Glutamatergic neuron (in vitro differentiated cells): ENCODE data around the gene DNMT3A. TPM values are rescaled to one million over a fixed set of nuclear protein-coding genes. Genes with fewer than 3 reads are reported as not detected.

Experiments used
- DNase-seq: peaks from one replicate; pipeline ENCODE4 v3.0.0; 2022
- H3K27ac Mint-ChIP-seq: one replicate; pipeline ENCODE4 v1.8.0; 2020; ENCODE audit warnings: mild to moderate bottlenecking, mixed read lengths, inconsistent platforms; ENCODE audit not compliant: unreplicated experiment
- H3K27me3 Mint-ChIP-seq: one replicate; pipeline ENCODE4 v1.8.0; 2020; ENCODE audit warnings: mild to moderate bottlenecking, moderate library complexity, mixed read lengths, inconsistent platforms; ENCODE audit not compliant: unreplicated experiment
- H3K36me3 Mint-ChIP-seq: one replicate; pipeline ENCODE4 v1.8.0; 2020; ENCODE audit warnings: mild to moderate bottlenecking, mixed read lengths, inconsistent platforms; ENCODE audit not compliant: unreplicated experiment
- H3K4me1 Mint-ChIP-seq: one replicate; pipeline ENCODE4 v1.8.0; 2020; ENCODE audit warnings: mild to moderate bottlenecking, low read depth, mixed read lengths, inconsistent platforms; ENCODE audit not compliant: unreplicated experiment
- H3K4me3 Mint-ChIP-seq: one replicate; pipeline ENCODE4 v1.8.0; 2020; ENCODE audit warnings: mild to moderate bottlenecking, mixed read lengths, inconsistent platforms; ENCODE audit not compliant: unreplicated experiment
- H3K9me3 Mint-ChIP-seq: one replicate; pipeline ENCODE4 v1.8.0; 2020; ENCODE audit warnings: mild to moderate bottlenecking, moderate library complexity, mixed read lengths, inconsistent platforms; ENCODE audit not compliant: unreplicated experiment
- total RNA-seq: library from RNA; stranded (reverse); fragmentation: NEBNext Ultra II Directional; extraction: Animal tissue kit (Norgen Biotek cat#: 25700); gene quantifications from one replicate; pipeline ENCODE4 v1.2.1, GENCODE V29; 2021; ENCODE audit not compliant: unreplicated experiment
- TF ChIP-seq, protein P1 (sequence below): fragments of 200-600 bp; sonication (generic); IDR thresholded peaks from one replicate; pipeline ENCODE4 v1.5.0; 2021; ENCODE audit not compliant: partially characterized antibody, unreplicated experiment

DNMT3A gene
- total RNA-seq, 1 donor from 2014 or later: 175 TPM

- H3K27me3 Mint-ChIP-seq: peaks cover 9% of the 10 kb centered on the region
- TF ChIP-seq, protein P1, sequence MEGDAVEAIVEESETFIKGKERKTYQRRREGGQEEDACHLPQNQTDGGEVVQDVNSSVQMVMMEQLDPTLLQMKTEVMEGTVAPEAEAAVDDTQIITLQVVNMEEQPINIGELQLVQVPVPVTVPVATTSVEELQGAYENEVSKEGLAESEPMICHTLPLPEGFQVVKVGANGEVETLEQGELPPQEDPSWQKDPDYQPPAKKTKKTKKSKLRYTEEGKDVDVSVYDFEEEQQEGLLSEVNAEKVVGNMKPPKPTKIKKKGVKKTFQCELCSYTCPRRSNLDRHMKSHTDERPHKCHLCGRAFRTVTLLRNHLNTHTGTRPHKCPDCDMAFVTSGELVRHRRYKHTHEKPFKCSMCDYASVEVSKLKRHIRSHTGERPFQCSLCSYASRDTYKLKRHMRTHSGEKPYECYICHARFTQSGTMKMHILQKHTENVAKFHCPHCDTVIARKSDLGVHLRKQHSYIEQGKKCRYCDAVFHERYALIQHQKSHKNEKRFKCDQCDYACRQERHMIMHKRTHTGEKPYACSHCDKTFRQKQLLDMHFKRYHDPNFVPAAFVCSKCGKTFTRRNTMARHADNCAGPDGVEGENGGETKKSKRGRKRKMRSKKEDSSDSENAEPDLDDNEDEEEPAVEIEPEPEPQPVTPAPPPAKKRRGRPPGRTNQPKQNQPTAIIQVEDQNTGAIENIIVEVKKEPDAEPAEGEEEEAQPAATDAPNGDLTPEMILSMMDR: no peak
- H3K9me3 Mint-ChIP-seq: peaks cover 8% of the 10 kb centered on the region
- peak; percentile 80 for DNase-seq
- peak overlapping the region; percentile 51 for H3K4me3 Mint-ChIP-seq
- H3K36me3 Mint-ChIP-seq: peaks cover 19% of the 10 kb centered on the region
- H3K27ac Mint-ChIP-seq: peak overlapping the region; percentile 34
- peaks cover 20% of the 10 kb centered on the region for H3K4me1 Mint-ChIP-seq
These were observed 18.6 kb downstream of the DNMT3A start for GRCh38 chr2:25323042-25323514.

- Mint-ChIP-seq H3K27me3 (peaks cover 7% of the 10 kb centered on the region), H3K4me3 (peak overlapping the region; percentile 22), H3K36me3 (peaks cover 13% of the 10 kb centered on the region), H3K27ac (peak overlapping the region; percentile 29), H3K9me3 (peaks cover 8% of the 10 kb centered on the region), H3K4me1 (peaks cover 16% of the 10 kb centered on the region)
- TF ChIP-seq, protein P1: no peak
- DNase-seq: no peak
These were observed 19.4 kb downstream of the DNMT3A start for GRCh38 chr2:25322312-25322711.

DNA sequence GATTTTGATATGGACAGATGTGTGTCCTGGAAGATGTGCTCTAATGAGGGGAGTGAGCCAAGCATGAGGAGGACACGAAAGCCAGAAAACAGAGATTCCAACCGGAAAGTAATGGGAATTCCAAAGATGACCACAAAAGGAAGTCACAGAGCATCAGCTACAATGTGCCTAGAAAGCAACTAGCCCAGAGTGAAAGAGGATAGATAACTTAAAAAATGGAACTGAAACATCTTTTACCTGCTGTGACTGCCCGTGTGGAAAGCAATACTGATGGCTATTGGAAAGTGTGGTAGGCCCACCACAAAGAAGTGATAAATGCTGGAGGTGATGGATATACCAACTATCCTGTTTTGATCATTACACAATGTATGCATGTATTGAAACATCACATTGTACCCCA lies 21.6 kb downstream of the DNMT3A start:
- H3K9me3 Mint-ChIP-seq: peaks cover 6% of the 10 kb centered on the region
- peaks cover 7% of the 10 kb centered on the region for H3K27me3 Mint-ChIP-seq
- TF ChIP-seq, protein P1: no peak
- no peak for DNase-seq
- peaks cover 5% of the 10 kb centered on the region for H3K36me3 Mint-ChIP-seq
- no peak overlapping the region for H3K27ac Mint-ChIP-seq
- H3K4me1 Mint-ChIP-seq: peaks cover 18% of the 10 kb centered on the region
- no peak overlapping the region for H3K4me3 Mint-ChIP-seq

GRCh38 chr2:25316101-25316500 lies 25.6 kb downstream of the DNMT3A start:
- Mint-ChIP-seq H3K4me3 (no peak overlapping the region), H3K4me1 (peaks cover 14% of the 10 kb centered on the region), H3K36me3 (peaks cover 2% of the 10 kb centered on the region), H3K27me3 (peaks cover 2% of the 10 kb centered on the region), H3K9me3 (peaks cover 6% of the 10 kb centered on the region), H3K27ac (no peak overlapping the region)
- no peak for DNase-seq
- TF ChIP-seq, protein P1: no peak

GRCh38 chr2:25315316-25315680 lies 26.4 kb downstream of the DNMT3A start:
- Mint-ChIP-seq H3K4me1 (peaks cover 19% of the 10 kb centered on the region), H3K27ac (no peak overlapping the region), H3K36me3 (no peaks in the 10 kb centered on the region), H3K9me3 (peaks cover 6% of the 10 kb centered on the region), H3K4me3 (no peak overlapping the region), H3K27me3 (peaks cover 2% of the 10 kb centered on the region)
- DNase-seq: no peak
- TF ChIP-seq, protein P1: no peak
